GM23338 (cell line): ENCODE data around the gene E4F1. TPM values are rescaled to one million over a fixed set of nuclear protein-coding genes. Genes with fewer than 3 reads are reported as not detected.

Experiments used
- ATAC-seq: fragments of 200-7000 bp; cut with Tn5 transposase; 3 replicates; pipeline ENCODE4 v1.9.1; 2020
- DNase-seq: peaks from one replicate; pipeline ENCODE4 v3.0.0-alpha.2; 2015; ENCODE audit warnings: low spot score
- H2AFZ ChIP-seq: fragments of 200-600 bp; sonication (generic); 2 replicates; pipeline ENCODE4 v1.8.0; 2016; ENCODE audit warnings: antibody characterized with exemption, mild to moderate bottlenecking, moderate library complexity
- H3F3A ChIP-seq: fragments of 200-600 bp; sonication (generic); replicated peaks from 2 replicates; pipeline ENCODE4 v1.8.0; 2017; ENCODE audit warnings: antibody characterized with exemption, mixed run types, low read depth
- H3K27ac ChIP-seq: fragments of 200-600 bp; sonication (generic); 2 replicates; pipeline ENCODE4 v1.6.1; 2016; ENCODE audit warnings: low read depth
- H3K27me3 ChIP-seq: fragments of 200-600 bp; sonication (generic); 2 replicates; pipeline ENCODE4 v1.8.0; 2016; ENCODE audit warnings: mild to moderate bottlenecking, mixed run types, moderate library complexity; ENCODE audit not compliant: insufficient read depth
- H3K36me3 ChIP-seq: fragments of 200-600 bp; sonication (generic); 2 replicates; pipeline ENCODE4 v1.8.0; 2016; ENCODE audit warnings: mild to moderate bottlenecking; ENCODE audit not compliant: insufficient read depth
- H3K4me1 ChIP-seq: fragments of 200-600 bp; sonication (generic); 2 replicates; pipeline ENCODE4 v1.8.0; 2016; ENCODE audit warnings: mild to moderate bottlenecking, moderate library complexity; ENCODE audit not compliant: insufficient read depth
- H3K4me2 ChIP-seq: fragments of 200-600 bp; sonication (generic); 2 replicates; pipeline ENCODE4 v1.7.1; 2017; ENCODE audit warnings: mixed run types
- H3K4me3 ChIP-seq: fragments of 200-600 bp; sonication (generic); 2 replicates; pipeline ENCODE4 v1.6.1; 2016; ENCODE audit warnings: mixed run types
- H3K79me2 ChIP-seq: fragments of 200-600 bp; sonication (generic); replicated peaks from 2 replicates; pipeline ENCODE4 v1.8.0; 2017; ENCODE audit warnings: mild to moderate bottlenecking; ENCODE audit not compliant: insufficient read depth
- H3K9me2 ChIP-seq: fragments of 200-600 bp; sonication (generic); 2 replicates; pipeline ENCODE4 v1.8.0; 2017; ENCODE audit not compliant: insufficient read depth
- H4K20me1 ChIP-seq: fragments of 200-600 bp; sonication (generic); replicated peaks from 2 replicates; pipeline ENCODE4 v1.8.0; 2017; ENCODE audit warnings: mild to moderate bottlenecking; ENCODE audit not compliant: insufficient read depth
- H3K27ac Mint-ChIP-seq: 2 replicates; pipeline ENCODE4 v1.8.0; 2020; ENCODE audit warnings: inconsistent platforms, mild to moderate bottlenecking, moderate library complexity, mixed read lengths
- H3K27me3 Mint-ChIP-seq: 3 replicates; pipeline ENCODE4 v1.8.0; 2022; ENCODE audit warnings: low read depth, mild to moderate bottlenecking, moderate library complexity, mixed read lengths, inconsistent platforms; ENCODE audit not compliant: insufficient read depth, poor library complexity
- H3K36me3 Mint-ChIP-seq: 3 replicates; pipeline ENCODE4 v1.8.0; 2021; ENCODE audit warnings: low read depth, mild to moderate bottlenecking, inconsistent platforms, moderate library complexity, mixed read lengths
- H3K4me1 Mint-ChIP-seq: 3 replicates; pipeline ENCODE4 v1.8.0; 2020; ENCODE audit warnings: mild to moderate bottlenecking, inconsistent platforms, mixed read lengths
- H3K4me3 Mint-ChIP-seq: 3 replicates; pipeline ENCODE4 v1.8.0; 2021; ENCODE audit warnings: moderate library complexity, mild to moderate bottlenecking, inconsistent platforms, mixed read lengths
- H3K9me3 Mint-ChIP-seq: 3 replicates; pipeline ENCODE4 v1.8.0; 2020; ENCODE audit warnings: moderate library complexity, mild to moderate bottlenecking, inconsistent platforms, mixed read lengths
- CREB1 ChIP-seq: fragments of 250-450 bp; sonication (Bioruptor Pico); IDR thresholded peaks from 2 replicates; pipeline ENCODE4 v1.5.0; 2020; ENCODE audit warnings: low read depth, mild to moderate bottlenecking, moderate library complexity
- CTCF ChIP-seq, 2 experiments: fragments of 200-600 bp in 1 of 2; sonication (generic) in 1 of 2; conservative IDR thresholded peaks; 2 replicates each; pipeline versions ENCODE4 v1.5.1 to v1.6.1; 2016 to 2017; ENCODE audit warnings: antibody characterized with exemption in 2 of 2, low read depth in 2 of 2, mild to moderate bottlenecking in 2 of 2, moderate library complexity in 1 of 2
- EZH2 ChIP-seq: fragments of 200-600 bp; sonication (generic); IDR thresholded peaks from one replicate; pipeline ENCODE4 v1.8.0; 2017; ENCODE audit warnings: antibody characterized with exemption, mild to moderate bottlenecking, low read depth; ENCODE audit not compliant: unreplicated experiment
- JUNB ChIP-seq: IDR thresholded peaks from one replicate; pipeline ENCODE4 v1.6.1; 2016; ENCODE audit warnings: antibody characterized with exemption; ENCODE audit not compliant: unreplicated experiment
- NANOG ChIP-seq: IDR thresholded peaks from 2 replicates; pipeline ENCODE4 v1.6.1; 2016; ENCODE audit warnings: antibody characterized with exemption, borderline replicate concordance
- ZNF331 ChIP-seq: fragments of 250-450 bp; sonication (Bioruptor Pico); IDR thresholded peaks from 2 replicates; pipeline ENCODE4 v1.5.0; 2020; ENCODE audit warnings: low read depth, mild to moderate bottlenecking, moderate library complexity
- ZNF462 ChIP-seq: fragments of 250-450 bp; sonication (Bioruptor Pico); IDR thresholded peaks from 2 replicates; pipeline ENCODE4 v1.5.0; 2020; ENCODE audit warnings: mild to moderate bottlenecking, moderate library complexity
- polyA plus RNA-seq: library from polyadenylated mRNA; unstranded; fragments of >200 nt; fragmentation: Nextera tagmentation; extraction: Ambion mirVana; gene quantifications from 2 replicates; pipeline ENCODE4 v1.2.1, GENCODE V29; 2016
- total RNA-seq: library from RNA; depleted of rRNA; stranded (reverse); fragments of >200 nt; shearing (Covaris generic); gene quantifications from 2 replicates; pipeline ENCODE4 v1.2.3, GENCODE V29; 2014

Gene E4F1
- total and polyA plus RNA-seq, 2 experiments from 2014 or later, result 22.6 to 45.5 TPM

GRCh38 chr16:2277466-2278271 lies 54.3 kb downstream of the E4F1 start (continued):
- no peak for TF ChIP-seq ZNF462
- TF ChIP-seq JUNB, result no peak
- no peak for TF ChIP-seq ZNF331 (CRISPR knock-in tag)
- TF ChIP-seq NANOG, result no peak
- no peak for TF ChIP-seq EZH2

- Histone ChIP-seq H3K27ac (no peak overlapping the region), H3F3A (no peaks in the 10 kb centered on the region), H3K9me2 (no peaks in the 10 kb centered on the region), H2AFZ (no peak overlapping the region), H3K36me3 (no peaks in the 10 kb centered on the region), H3K27me3 (no peaks in the 10 kb centered on the region), H3K4me3 (no peak overlapping the region), H3K4me1 (no peaks in the 10 kb centered on the region), H4K20me1 (no peaks in the 10 kb centered on the region), H3K79me2 (no peaks in the 10 kb centered on the region), H3K4me2 (no peak overlapping the region)
- Mint-ChIP-seq H3K36me3 (no peaks in the 10 kb centered on the region; the same call in 2 of the 3 replicates), H3K9me3 (no peaks in the 10 kb centered on the region), H3K27me3 (peaks cover 11% of the 10 kb centered on the region), H3K27ac (no peak overlapping the region), H3K4me3 (no peak overlapping the region), H3K4me1 (peaks cover 8% of the 10 kb centered on the region; the same call in 2 of the 3 replicates)
- DNase-seq, result peak; percentile 74
- ATAC-seq, result peak; percentile 78
- TF ChIP-seq CREB1 (CRISPR knock-in tag), result no peak
- TF ChIP-seq CTCF (conservative IDR thresholded peaks at IDR 0.05; ENCODE audit: low read depth in 2 of 2), result peak; percentile 28 to 36
Observed at GRCh38 chr16:2278272-2278608, 54.8 kb downstream of the E4F1 start.
